GM21723 (cell line): ENCODE results near the gene CENPO.

Experiments
- ATAC-seq: cut with Tn5 transposase; IDR thresholded peaks from one replicate; pipeline ENCODE4 v1.9.1; 2021; ENCODE audit warnings: mild to moderate bottlenecking, moderate library complexity; ENCODE audit not compliant: unreplicated experiment

The CENPO gene, protein sequence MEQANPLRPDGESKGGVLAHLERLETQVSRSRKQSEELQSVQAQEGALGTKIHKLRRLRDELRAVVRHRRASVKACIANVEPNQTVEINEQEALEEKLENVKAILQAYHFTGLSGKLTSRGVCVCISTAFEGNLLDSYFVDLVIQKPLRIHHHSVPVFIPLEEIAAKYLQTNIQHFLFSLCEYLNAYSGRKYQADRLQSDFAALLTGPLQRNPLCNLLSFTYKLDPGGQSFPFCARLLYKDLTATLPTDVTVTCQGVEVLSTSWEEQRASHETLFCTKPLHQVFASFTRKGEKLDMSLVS

DNA sequence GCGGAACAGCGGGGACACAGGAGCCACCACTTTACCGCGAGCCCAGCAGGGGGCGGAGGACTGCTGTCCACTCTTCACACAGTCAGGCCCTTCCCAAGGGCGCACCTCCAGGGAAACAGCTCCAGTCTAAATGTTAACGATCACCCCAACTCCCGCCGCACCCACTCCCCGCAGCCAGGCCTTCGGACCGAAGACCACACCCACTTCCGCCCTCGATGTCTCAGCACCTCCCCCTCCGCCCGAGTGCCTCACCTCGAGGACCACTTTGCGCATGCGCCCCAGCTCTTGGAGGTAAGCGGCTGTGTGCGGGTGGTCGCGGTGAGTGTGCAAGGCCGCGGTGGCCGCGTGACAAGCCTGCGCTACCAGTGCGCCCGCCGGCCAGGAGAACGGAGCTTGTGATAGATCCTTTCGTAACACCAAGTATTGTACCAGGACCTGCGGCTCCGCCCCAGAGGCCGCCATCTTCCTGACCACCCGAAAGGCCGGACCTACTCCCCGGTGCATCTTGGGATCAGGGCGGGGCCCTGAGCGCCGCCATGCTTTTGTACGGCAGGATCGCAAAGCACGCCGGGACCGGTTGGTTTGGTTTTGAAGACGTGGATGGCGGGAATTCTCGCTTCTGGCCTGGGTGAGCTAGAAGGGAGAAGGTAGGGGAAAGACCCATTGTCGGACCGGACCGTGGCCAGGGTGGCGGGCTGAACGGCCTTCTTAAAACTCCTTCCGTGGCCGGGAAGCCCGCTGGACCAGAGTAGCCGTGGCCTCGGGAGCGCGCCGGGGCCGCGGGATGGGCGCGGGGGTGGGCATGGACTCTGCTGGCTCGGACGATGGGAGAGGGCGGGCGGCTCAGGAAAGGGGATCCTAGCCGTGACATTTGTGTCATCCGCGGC, at the start of gene CENPO, which contains the start of gene PTRHD1:
Gene CENPO (plus strand): TSS at position 552 of the 887 bp plus-strand sequence. CDS start 495 bp downstream, outside the sequence.
Gene PTRHD1 (minus strand): TSS at position 518 of the 887 bp plus-strand sequence. CDS start 14 bp downstream, at position 504.
- peak; percentile 90 for ATAC-seq

DNA sequence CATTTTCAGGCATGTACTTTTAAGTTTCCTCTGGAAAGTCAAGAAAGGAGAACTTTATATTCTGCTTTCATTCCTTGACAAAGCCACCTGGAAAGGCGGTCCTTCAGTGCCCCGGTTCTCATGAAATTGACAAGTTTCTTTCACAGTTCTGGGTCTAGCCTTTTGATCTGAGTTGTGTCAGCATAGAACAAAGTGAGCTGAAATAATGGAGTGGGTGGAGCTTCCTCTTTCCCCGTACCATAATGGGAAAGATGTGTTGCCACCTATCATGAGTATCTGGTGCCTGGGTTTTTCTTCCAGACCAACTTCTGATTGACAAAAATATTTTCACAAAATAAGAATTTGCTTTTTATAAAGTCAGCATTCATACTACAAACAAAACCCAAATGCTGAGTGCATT, 49.3 kb upstream of the CENPO start:
- no peak for ATAC-seq

DNA sequence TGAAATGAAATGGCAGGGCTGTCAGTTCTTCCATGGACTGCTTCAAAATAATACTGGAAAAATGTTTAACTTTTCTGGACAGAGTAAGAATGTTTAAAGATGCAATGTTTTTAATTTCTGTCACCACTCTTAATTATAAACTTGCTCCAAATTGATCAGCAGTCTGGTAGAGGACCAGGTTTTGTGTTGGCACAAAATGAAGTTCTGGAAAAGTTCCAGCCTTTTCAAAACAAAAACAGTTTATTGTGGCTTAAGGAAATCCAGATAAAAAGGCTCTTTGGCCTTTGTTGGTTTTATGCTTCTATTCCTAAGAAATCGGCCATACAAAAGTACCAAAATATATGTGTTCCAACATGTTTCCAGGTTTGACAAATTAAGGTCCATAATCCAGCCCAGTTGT, 48.9 kb upstream of the CENPO start:
- no peak for ATAC-seq

DNA sequence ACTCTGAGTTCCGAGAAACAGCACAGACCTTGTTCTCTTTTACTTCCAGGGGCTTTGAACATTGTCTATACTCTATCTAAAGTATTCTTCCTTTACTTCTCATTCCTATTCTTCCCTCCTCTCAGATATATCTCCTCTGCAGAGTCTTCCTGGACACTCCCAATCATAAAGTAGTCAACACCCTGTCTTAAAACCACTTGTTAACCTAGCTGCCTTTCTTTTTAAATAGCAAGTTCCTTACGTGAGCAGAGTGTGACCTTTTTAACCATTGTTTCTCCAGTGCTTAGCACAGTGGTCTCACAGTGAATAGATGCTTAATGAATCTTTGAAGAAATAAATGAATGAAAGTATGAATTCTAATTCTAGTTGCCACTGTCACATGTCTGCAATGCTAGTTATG, 47.4 kb upstream of the CENPO start:
- no peak for ATAC-seq

DNA sequence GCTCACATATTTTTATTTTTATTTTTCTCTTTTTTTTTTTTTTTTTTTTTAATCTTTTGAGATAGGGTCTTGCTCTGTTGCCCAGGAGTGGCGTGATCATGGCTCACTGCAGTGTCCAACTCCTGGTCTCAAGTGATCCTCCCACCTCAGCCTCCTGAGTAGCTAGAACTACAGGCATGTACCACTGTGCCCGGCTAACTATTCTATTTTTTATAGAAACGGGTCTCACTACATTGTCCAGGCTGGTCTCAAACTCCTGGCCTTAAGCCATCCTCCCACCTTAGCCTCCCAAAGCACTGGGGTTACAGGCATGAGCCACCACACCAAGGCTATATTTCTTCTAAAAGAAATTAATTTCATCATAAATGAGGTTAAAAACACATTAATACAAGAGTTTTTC, 45.9 kb upstream of the CENPO start:
- no peak for ATAC-seq

DNA sequence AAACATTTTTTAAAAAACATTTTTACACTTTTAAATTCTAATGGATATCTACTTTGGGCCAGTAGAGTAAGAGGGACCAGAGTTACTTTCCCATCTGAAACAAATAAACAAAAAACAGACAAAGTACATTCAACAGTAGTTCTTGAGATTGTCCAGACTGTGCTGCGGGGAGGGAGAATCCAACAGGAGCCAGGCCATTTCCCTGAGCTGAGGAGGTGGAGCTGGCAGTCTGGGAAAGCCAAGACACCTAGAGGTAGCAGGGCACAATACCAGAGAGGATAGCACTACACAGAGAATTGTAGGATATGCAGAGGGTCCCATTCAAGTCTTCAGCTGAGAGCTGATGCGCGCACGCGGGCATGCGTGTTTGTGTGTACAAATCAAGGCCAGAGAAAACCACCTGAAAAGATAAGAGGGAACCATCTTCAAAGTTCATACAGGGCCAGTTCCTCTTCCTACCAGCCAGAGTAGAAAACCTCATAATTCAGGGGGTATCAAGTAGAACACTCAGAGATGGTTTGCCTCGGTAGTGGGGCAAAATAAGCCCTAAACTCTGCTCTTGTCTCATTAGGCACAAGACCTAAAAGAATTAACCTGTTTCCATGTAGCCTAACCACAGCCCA, 44.0 kb upstream of the CENPO start:
- no peak for ATAC-seq

DNA sequence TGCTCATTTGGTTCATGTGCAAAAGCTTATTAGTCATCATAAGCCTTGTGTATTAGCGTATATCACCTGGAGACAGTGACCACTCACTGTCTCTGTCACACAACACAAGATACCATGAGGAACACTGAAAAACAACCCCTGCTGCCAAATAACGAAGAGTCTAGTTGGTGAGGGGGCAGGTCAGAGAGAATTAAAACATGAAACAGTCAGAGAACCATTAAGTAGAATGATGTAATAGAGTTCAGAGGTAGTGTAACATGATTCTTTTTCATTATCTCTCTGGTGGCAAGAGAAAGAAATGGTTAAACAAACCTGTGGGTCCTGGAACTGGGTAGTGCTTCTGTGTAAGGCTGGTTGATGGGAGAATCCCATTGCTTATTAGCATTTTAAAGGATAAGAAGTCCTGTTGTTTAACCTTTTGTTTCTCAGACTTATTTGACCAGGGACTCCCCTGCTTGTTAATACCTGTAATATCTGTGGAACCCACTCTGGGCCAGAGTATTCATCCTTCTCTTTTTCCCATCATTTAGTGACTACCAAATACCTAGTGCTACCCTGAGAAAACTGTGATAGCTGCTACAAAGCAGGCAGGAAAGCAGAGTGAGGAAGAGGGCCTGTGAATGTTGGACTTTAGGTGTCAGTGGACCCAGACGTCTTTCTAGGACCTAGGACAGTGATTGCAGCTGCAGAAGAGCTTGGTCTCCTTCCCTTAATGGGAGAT, 38.1 kb upstream of the CENPO start:
- ATAC-seq: no peak

DNA sequence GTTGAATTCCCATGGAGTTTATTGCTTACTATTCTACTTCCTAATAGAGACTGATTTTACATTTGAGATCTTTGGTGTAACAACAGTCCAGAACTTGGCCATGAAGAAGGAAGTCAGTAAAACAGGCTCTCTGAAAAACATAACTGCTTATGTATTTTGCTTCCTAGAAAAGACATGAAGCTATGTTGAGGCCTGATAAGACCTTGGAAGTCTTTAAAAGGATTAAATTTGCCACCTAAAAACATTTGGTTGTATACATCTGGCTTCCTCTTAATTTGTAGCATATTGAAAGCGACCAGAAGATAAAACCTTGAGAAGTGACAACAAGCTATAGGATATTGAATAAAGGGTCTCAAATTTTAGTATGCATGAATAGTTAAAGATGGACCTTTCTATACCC, 36.4 kb upstream of the CENPO start:
- no peak for ATAC-seq

DNA sequence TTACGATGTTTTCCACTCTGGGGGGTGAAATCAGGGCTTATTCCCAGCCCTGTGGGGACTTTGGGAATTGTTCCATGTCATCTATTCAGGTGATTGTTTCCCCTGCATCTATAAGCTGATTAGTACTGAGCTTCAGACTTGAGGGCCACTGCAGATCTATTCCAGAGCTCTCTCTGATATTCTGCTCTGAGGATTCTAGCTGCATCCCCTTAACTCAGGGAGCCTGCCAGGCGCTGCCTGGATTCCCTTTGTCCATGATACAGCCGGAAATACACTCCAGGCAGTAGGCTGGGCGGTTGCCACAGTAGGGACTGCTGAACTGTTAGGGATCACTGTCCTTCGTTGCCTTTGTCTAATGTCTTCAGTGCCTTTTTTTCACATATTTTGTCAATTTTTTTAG, 31.4 kb upstream of the CENPO start:
- no peak for ATAC-seq

DNA sequence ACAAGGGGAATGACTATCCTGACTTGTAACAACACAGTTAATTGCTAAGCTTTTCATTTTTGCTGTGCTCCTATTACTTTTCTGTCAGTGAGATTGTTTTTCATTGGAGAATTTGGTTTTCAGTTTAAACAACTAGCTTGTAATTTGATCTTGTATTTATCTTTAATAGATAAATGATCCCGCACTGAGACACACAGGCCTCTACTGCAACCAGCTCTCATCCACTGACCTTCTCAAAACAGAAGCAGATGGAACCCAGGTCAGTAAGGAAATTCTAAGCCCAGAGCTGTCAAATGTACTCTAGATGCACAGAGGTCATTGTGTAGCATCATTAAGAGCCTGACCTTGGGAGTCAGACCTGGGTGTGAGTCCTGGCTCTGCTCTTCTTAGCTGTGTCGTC, 30.7 kb upstream of the CENPO start:
- ATAC-seq: no peak

DNA sequence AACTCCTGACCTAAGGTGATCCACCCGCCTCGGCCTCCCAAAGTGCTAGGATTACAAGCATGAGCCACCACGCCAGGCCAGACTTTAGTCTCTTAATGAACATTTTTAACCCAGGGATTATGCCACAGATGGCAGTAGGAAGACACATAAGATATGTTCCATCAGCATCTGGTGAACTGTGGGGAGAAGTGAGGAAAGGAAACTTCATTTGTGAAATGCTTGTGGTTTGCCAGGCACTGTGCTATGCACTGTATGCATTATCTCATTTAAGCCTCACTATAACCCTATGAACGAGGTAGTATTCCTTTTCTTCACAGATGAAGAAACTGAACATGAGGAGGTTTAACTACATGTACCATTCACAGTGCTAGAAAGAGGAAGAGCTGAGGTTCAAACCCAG, 29.4 kb upstream of the CENPO start:
- no peak for ATAC-seq

DNA sequence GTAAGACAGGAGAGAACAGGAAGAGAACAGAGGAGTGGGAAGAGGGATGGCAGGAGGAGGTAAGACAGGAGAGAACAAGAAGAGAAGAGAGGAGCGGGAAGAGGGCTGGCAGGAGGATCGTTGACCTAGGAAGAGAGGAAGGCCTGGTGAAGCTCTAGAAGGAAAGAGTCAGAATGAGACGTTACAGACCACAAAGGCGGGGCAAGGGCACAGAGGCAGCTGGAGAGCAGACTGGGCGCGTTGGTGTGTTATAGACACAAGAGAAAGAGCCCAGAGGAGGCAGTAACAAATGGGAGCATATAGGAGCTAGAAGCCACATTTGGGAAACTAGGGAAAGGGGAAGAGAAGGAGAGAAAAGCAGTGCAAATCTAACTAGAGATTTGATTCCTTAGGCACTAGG, 26.6 kb upstream of the CENPO start:
- ATAC-seq: no peak

DNA sequence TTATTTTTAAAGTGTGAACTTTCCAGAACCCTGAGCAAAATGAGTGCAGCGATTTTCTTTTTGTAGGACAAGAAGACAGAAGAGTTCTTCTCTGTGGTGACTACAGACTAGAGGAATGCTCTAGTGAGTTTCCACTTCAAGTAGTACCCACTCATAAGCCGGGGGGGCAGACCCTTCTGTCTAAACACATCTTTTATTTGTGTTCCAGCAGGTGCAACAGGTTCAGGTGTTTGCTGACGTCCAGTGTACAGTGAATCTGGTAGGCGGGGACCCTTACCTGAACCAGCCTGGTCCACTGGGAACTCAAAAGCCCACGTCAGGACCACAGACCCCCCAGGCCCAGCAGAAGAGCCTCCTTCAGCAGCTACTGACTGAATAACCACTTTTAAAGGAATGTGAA, 25.2 kb upstream of the CENPO start:
- no peak for ATAC-seq

DNA sequence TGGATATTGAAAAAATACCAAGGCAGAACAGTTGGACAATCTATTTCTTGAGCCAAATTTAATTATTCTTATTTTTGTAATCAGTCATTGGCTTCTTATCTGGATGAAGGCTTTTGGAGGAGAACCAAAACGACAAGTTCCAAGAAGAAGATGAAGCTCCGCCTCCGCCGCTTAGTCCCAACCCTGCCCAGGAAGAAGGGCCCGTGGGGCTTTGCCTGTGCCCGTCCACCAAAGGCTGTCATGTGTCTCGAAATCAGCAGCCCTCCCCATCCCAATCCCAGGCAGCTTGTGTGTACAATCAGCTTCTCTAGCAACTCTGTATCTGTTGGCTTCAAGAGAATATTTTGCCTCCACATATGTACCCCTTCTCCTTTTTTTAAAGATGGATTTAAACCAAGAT, 24.6 kb upstream of the CENPO start:
- no peak for ATAC-seq

DNA sequence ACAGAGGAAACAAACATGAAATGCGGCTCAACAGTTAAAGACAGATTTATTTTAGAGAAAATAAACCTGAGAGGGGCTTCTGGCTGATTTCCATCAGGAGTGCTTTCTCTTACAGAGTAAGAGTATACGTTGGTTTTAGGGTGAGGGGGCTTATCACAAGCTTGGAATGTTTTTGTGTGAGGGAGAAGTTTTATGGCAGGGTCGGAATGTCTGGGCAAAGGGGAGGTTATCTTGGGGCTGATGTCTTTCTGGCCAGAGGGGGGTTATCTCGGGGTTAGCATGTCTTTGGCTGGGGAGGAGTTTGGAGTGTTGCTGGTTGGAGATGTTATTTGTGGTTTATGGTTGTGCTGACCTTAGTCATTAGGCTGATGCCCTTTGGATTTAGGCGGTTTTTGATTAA, 22.2 kb upstream of the CENPO start:
- no peak for ATAC-seq

DNA sequence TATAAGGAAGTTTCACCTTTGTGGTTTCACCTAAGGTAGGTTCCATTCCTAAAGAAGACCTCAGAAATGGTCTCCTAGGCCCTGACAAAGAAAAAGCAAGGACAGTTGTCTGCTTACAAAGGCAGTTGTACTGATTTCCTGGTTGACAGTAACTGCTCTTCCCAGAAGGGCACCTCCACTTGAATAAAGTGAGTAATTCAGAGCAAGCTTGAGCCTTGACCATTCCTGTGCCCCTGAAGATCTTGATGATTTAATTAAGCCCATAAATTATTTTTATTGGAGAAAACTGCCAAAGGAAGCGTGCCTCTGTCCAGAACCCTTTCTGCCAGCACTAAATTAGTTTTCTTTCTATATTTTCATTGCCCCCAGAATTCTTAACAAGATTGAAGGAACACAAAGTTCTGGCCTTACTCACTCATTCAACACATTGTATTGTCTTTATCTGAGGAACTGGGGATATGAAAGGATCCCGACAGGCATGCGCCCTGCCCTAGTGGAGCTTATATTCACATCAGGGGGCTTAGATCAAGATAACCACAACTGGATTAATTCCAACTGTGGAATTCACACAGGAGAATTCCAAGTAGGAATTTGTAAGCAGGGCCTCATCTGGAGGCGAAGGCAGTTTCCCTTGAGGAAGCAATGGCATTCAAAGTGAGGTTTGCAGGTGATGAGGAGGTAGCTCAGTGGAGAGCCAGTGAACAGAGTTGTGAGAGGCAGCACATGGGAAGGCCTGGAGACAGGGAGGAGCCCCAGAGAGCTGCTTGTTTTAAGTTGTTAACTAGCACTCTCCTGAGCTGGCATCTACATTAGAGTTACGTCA, 21.2 kb upstream of the CENPO start:
- ATAC-seq: no peak

DNA sequence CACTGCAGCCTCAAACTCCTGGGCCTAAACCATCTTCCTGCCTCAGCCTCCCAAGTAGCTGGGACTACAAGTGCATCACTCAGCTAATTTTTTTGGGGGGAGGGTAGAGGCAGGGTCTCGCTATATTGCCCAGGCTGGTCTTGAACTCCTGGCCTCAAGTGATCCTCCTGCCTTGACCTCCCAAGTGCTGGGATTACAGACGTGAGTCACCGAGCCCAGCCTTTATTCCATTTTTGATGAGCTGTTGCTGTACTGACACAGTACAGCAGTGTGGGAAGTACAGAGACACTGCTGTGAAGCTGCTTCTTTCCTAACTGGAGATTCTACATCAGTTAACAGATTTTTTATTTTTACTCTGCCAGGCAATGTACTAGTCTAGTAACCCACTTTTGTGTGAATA, 18.9 kb upstream of the CENPO start:
- no peak for ATAC-seq

DNA sequence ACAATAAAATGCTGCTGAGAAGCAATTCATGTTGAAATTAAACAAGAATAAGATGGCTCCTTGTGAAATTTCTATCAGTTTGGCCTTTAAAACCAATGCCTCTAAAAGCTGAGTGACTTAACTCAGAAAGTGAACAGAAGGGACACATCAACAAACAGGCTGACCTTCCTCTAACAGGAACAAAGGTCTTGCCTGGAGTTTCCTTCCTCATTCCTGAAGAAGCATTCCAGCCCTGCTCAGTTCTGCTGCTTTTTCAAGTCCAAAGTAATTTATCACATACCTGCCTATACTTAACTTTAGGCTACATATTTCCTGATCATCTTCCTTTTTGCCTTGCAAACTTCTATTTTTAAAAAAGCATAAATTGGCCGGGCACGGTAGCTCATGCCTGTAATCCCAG, 14.1 kb upstream of the CENPO start:
- no peak for ATAC-seq

DNA sequence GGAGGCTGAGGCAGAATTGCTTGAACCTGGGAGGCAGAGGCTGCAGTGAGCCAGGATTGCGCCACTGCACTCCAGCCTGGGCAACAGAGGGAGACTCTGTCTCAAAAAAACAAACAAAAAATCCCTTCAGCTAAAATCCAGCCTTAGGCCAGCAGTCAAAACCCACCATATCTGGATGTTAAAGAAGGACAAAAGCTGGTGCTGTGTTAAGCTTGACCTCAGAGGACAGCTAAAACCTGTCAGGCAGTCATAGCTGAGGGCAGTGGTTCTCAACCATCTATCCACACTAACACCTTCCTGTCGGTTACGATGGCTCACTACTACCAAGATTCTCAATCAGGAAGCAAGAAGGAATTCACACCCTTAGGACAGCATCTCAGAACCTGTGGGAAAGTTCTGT, 9.6 kb upstream of the CENPO start:
- no peak for ATAC-seq

DNA sequence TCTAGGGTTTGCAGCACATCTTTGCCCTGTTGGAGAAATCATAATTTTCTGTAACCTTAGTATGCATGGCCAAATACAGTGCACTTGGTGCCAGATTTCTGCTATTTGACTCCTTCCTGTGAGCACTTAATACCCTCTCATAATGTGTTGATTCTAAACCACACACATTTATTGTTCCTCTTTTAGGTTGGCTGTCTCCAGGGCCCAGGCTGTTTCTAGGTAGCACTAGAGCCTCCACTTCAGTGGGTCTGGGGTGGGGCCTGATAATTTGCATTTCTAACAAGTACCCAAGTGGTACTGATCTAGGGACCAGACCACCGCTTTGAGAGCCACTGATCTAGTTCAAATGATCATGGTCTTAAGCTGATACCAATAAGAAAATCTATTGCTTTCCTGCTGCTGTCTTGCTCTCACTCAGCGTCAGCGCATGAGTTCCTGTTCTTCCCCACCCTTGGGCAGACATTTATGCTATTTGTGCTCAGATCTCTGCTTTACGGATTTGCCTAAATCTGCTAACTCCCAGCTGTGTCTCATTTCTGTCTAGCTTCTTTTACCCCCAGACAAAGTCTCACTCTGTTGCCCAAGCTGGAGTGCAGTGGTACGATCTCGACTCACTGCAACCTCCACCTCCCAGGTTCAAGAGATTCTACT, 7.4 kb upstream of the CENPO start:
- ATAC-seq: peak; percentile 71
